Colonic mucosa (tissue), 4 donors: ENCODE results near the gene RBP5. TPM values are rescaled to one million over a fixed set of nuclear protein-coding genes. Genes with fewer than 3 reads are reported as not detected.

Source experiments
- DNase-seq: peaks from one replicate; pipeline ENCODE4 v3.0.0-alpha.2; 2020
- H3K27ac ChIP-seq: fragments of 200-600 bp; one replicate; pipeline ENCODE4 v1.8.0; 2021
- H3K27me3 ChIP-seq: fragments of 200-600 bp; one replicate; pipeline ENCODE4 v1.8.0; 2021
- H3K36me3 ChIP-seq: fragments of 200-600 bp; one replicate; pipeline ENCODE4 v1.8.0; 2021
- H3K4me1 ChIP-seq: fragments of 200-600 bp; one replicate; pipeline ENCODE4 v1.8.0; 2021; ENCODE audit warnings: mild to moderate bottlenecking
- H3K4me3 ChIP-seq: fragments of 200-600 bp; one replicate; pipeline ENCODE4 v1.8.0; 2021
- H3K9ac ChIP-seq, 2 donors: one replicate each; pipeline ENCODE4 v1.7.0; 2013; ENCODE audit warnings: control low read depth in 2 of 2, low read depth in 2 of 2, low read length in 2 of 2
- H3K9me3 ChIP-seq: fragments of 200-600 bp; one replicate; pipeline ENCODE4 v1.8.0; 2021
- intact Hi-C: fragments of 100-400 bp; cut with DNase I; formaldehyde crosslinking; loops from one replicate; pipeline ENCODE4 v1.14.1; 2022
- total RNA-seq, 2 donors: library from RNA; stranded (reverse); fragmentation: NEBNext Ultra II Directional in 1 of 2; extraction: Animal tissue kit (Norgen Biotek cat#: 25700) in 1 of 2; gene quantifications; one replicate each; pipeline ENCODE4 v1.2.1, GENCODE V29; 2021
- TF ChIP-seq, protein P1 (sequence below): fragments of 200-600 bp; IDR thresholded peaks from one replicate; pipeline ENCODE4 v1.8.0; 2022; ENCODE audit warnings: antibody characterized with exemption, mild to moderate bottlenecking
- donor health status: healthy.
- donor health status: DM: no; HTN: no; CAD: no.
- donor health status: DM: no; HTN: no; CAD: no.

Gene RBP5
- total RNA-seq, 2 donors from 2014 or later, result 2.4 to 3.7 TPM

DNA sequence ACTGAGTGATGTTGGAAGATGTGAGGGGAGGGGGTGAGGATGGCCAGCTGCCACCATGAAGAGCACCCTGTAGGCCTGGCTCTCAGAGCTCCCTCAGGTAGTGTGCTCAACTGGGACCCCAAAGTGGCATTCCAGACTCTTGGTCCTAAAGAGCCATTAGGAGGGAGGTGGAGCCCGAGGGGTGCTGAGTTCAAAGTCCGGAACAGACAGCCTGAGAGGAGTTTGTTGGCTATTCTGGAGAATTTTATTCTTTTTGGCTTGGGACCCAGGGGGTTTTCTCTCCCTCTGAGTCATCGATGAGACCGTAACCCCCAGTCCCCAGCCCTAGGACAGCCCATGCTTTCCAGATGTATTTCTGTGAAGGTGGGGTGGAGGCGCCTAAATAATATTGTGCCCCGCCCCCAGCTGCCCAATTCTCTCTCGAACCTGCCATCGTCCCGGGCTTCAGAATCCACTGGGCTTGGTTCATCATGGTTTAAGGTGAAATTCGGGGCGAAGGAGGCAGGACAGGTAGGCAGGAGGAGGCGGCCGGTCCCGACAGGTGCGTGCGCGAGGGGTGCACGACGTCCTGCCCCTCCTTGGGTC, 690 bp upstream of the RBP5 start:
- H3K27me3 ChIP-seq, result no peaks in the 10 kb centered on the region
- no peaks in the 10 kb centered on the region for H3K4me1 ChIP-seq
- H3K36me3 ChIP-seq, result no peaks in the 10 kb centered on the region
- H3K9me3 ChIP-seq, result no peaks in the 10 kb centered on the region
- peak overlapping the region; percentile 46 for H3K4me3 ChIP-seq
- intact Hi-C loops, result no loop called here
- TF ChIP-seq, protein P1, sequence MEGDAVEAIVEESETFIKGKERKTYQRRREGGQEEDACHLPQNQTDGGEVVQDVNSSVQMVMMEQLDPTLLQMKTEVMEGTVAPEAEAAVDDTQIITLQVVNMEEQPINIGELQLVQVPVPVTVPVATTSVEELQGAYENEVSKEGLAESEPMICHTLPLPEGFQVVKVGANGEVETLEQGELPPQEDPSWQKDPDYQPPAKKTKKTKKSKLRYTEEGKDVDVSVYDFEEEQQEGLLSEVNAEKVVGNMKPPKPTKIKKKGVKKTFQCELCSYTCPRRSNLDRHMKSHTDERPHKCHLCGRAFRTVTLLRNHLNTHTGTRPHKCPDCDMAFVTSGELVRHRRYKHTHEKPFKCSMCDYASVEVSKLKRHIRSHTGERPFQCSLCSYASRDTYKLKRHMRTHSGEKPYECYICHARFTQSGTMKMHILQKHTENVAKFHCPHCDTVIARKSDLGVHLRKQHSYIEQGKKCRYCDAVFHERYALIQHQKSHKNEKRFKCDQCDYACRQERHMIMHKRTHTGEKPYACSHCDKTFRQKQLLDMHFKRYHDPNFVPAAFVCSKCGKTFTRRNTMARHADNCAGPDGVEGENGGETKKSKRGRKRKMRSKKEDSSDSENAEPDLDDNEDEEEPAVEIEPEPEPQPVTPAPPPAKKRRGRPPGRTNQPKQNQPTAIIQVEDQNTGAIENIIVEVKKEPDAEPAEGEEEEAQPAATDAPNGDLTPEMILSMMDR, result no peak
- H3K27ac ChIP-seq, result peak overlapping the region; percentile 15
- H3K9ac ChIP-seq, result peak overlapping the region; percentile 42 to 79
- peak; percentile 38 for DNase-seq

DNA sequence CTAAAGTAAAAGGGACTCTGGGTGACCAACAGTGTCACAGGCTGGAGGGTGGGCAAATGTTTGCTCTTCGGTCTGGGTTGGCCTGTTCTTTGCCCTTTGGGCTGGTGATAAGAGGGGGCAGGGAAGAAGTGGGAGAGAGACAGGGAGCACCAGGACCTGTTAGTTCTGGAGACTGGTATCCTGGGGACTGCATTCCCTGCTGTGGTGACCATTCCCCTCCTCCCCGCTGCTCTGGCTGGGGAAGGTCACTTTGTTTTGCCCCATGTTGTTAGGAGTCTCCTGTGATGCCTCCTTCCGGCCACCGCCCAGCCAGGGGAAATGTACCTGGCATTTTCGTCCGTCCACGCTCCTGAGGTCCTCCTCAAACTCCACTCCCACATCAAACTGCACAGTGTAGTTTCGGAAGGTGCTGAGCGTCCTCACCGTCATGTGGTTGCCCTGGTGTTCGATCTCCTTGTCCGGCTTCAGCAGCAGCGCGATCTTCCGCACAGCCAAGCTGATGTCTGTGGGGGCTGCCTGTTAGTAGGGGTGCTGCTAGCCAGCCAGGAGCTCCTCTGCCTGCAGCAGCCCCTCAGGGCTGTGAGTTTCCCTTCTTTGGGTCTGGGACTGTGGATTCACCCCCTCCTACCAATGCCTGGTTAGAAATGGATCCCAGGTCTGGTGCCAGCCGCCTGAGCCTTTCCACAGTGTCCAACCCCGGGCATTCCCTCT, 618 bp downstream of the RBP5 start:
- DNase-seq, result no peak
- Histone ChIP-seq H3K4me1 (no peaks in the 10 kb centered on the region), H3K27ac (peak overlapping the region; percentile 18), H3K9ac (peak overlapping the region in 1 of 2 donors; percentile 40), H3K9me3 (no peaks in the 10 kb centered on the region), H3K36me3 (no peaks in the 10 kb centered on the region), H3K27me3 (no peaks in the 10 kb centered on the region), H3K4me3 (peak overlapping the region; percentile 20)
- TF ChIP-seq, protein P1, result no peak
- intact Hi-C loops, result no loop called here

GRCh38 chr12:7125632-7126227, 3.0 kb downstream of the RBP5 start:
- Histone ChIP-seq H3K27ac (no peak overlapping the region), H3K36me3 (no peaks in the 10 kb centered on the region), H3K9ac (no peak overlapping the region), H3K4me3 (no peak overlapping the region), H3K4me1 (no peaks in the 10 kb centered on the region), H3K9me3 (no peaks in the 10 kb centered on the region), H3K27me3 (no peaks in the 10 kb centered on the region)
- DNase-seq, result no peak
- TF ChIP-seq, protein P1, result no peak
- intact Hi-C loops, result no loop called here

DNA sequence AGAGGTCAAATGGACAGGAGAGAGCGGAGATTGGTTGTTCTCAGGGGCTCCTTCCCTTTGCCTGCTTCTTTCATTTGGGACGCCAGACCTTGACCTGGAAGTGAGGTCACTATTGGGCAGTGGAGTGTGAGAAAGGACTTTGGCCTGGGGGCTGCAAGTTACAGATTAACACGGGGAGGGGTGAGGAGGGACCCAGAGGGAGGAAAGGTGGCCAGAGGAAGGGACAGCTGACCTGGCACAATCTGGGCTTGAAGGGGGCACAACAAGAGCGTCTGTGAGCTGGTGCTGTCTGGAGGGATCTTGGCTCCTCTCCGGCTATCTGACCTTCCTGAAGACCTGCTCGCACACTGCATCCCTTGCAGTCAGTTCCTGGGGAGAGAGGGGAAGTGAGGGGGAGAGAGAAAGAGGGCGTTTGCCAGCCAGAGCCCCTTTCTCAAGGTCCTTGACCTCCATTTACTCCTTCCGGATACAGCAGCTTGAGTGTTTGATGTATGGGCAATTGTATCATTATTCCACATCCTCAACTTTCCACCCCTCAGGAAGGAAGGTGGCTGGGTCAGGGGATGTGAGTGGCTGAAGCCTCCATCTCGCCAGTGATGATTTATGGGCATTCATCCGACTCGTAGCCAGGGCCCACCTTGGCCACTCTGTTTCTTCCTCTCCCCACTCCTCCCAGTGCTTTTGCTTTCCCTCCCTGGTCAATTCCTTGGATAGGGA, 4.7 kb downstream of the RBP5 start:
- TF ChIP-seq, protein P1, result no peak
- H3K9ac ChIP-seq, result no peak overlapping the region
- DNase-seq, result no peak
- H3K4me3 ChIP-seq, result no peak overlapping the region
- no peaks in the 10 kb centered on the region for H3K9me3 ChIP-seq
- no peaks in the 10 kb centered on the region for H3K36me3 ChIP-seq
- intact Hi-C loops, result no loop called here
- H3K27ac ChIP-seq, result no peak overlapping the region
- H3K27me3 ChIP-seq, result no peaks in the 10 kb centered on the region
- H3K4me1 ChIP-seq, result no peaks in the 10 kb centered on the region
